H9 (cell line): ENCODE results near the gene LRRC3C. TPM values are rescaled to one million over a fixed set of nuclear protein-coding genes. Genes with fewer than 3 reads are reported as not detected.
A peak's percentile ranks its signal among the peaks of the same experiment; 100 is the strongest.

Source experiments
- DNase-seq: peaks from one replicate; pipeline ENCODE4 v3.0.0-alpha.2; 2017
- H2AFZ ChIP-seq: one replicate; pipeline ENCODE4 v1.6.1; 2013; ENCODE audit warnings: mild to moderate bottlenecking, low read length, control low read depth, moderate library complexity
- H2AK5ac ChIP-seq: 2 replicates; pipeline ENCODE4 v1.6.1; 2013; ENCODE audit warnings: low read length, control low read depth, mixed read lengths; ENCODE audit not compliant: insufficient read length
- H2BK120ac ChIP-seq: one replicate; pipeline ENCODE4 v1.6.1; 2013; ENCODE audit warnings: low read depth, mild to moderate bottlenecking, low read length, control low read depth, inconsistent platforms; ENCODE audit not compliant: poor library complexity, severe bottlenecking
- H2BK12ac ChIP-seq: 2 replicates; pipeline ENCODE4 v1.6.1; 2013; ENCODE audit warnings: low read length, control low read depth, mixed read lengths, low read depth; ENCODE audit not compliant: insufficient read length
- H2BK15ac ChIP-seq: 2 replicates; pipeline ENCODE4 v1.6.1; 2013; ENCODE audit warnings: low read depth, low read length, control low read depth
- H2BK20ac ChIP-seq: one replicate; pipeline ENCODE4 v1.6.1; 2013; ENCODE audit warnings: low read depth, mild to moderate bottlenecking, low read length, control low read depth, inconsistent platforms; ENCODE audit not compliant: poor library complexity, severe bottlenecking
- H2BK5ac ChIP-seq: 2 replicates; pipeline ENCODE4 v1.6.1; 2013; ENCODE audit warnings: low read length, control low read depth, mixed read lengths; ENCODE audit not compliant: insufficient read length
- H3K14ac ChIP-seq: 2 replicates; pipeline ENCODE4 v1.6.1; 2013; ENCODE audit warnings: low read length, control low read depth; ENCODE audit not compliant: insufficient read depth
- H3K18ac ChIP-seq: 2 replicates; pipeline ENCODE4 v1.6.1; 2013; ENCODE audit warnings: low read depth, mild to moderate bottlenecking, mixed read lengths, low read length, control low read depth; ENCODE audit not compliant: insufficient read length
- H3K23ac ChIP-seq: 2 replicates; pipeline ENCODE4 v1.6.1; 2013; ENCODE audit warnings: low read length, control low read depth, mixed read lengths, low read depth; ENCODE audit not compliant: insufficient read length
- H3K23me2 ChIP-seq: 2 replicates; pipeline ENCODE4 v1.6.1; 2013; ENCODE audit warnings: low read depth, mild to moderate bottlenecking, mixed read lengths, low read length, control low read depth; ENCODE audit not compliant: insufficient read length, poor library complexity, severe bottlenecking
- H3K27ac ChIP-seq: 2 replicates; pipeline ENCODE4 v1.5.1; 2013; ENCODE audit warnings: low read length, control low read depth, mixed read lengths, low read depth; ENCODE audit not compliant: insufficient read length
- H3K27me3 ChIP-seq: 2 replicates; pipeline ENCODE4 v1.6.1; 2013; ENCODE audit warnings: low read length, control low read depth, inconsistent platforms; ENCODE audit not compliant: insufficient read depth
- H3K4ac ChIP-seq: 2 replicates; pipeline ENCODE4 v1.6.1; 2013; ENCODE audit warnings: low read depth, mild to moderate bottlenecking, control low read depth, inconsistent platforms, low read length, moderate library complexity
- H3K4me1 ChIP-seq: 2 replicates; pipeline ENCODE4 v1.6.1; 2013; ENCODE audit warnings: low read length, control low read depth, inconsistent platforms; ENCODE audit not compliant: insufficient read depth
- H3K4me2 ChIP-seq: 2 replicates; pipeline ENCODE4 v1.6.1; 2013; ENCODE audit warnings: low read length, control low read depth, mixed read lengths; ENCODE audit not compliant: insufficient read length, insufficient read depth
- H3K56ac ChIP-seq: 2 replicates; pipeline ENCODE4 v1.6.1; 2013; ENCODE audit warnings: low read depth, mild to moderate bottlenecking, mixed read lengths, low read length, control low read depth; ENCODE audit not compliant: insufficient read length
- H3K79me1 ChIP-seq: 2 replicates; pipeline ENCODE4 v1.6.1; 2013; ENCODE audit warnings: low read depth, mild to moderate bottlenecking, moderate library complexity, low read length, control low read depth, inconsistent platforms; ENCODE audit not compliant: insufficient read depth, poor library complexity, severe bottlenecking
- H3K79me2 ChIP-seq: 2 replicates; pipeline ENCODE4 v1.6.1; 2013; ENCODE audit warnings: low read length, control low read depth, inconsistent platforms; ENCODE audit not compliant: insufficient read depth
- H3K9ac ChIP-seq: 2 replicates; pipeline ENCODE4 v1.6.1; 2013; ENCODE audit warnings: low read length, control low read depth, mixed read lengths; ENCODE audit not compliant: insufficient read length; ENCODE audit errors: extremely low read depth
- H3K9me3 ChIP-seq: one replicate; pipeline ENCODE4 v1.6.1; 2013; ENCODE audit warnings: low read depth, low read length, inconsistent platforms; ENCODE audit not compliant: control insufficient read depth
- H3T11ph ChIP-seq: one replicate; pipeline ENCODE4 v1.6.1; 2013; ENCODE audit warnings: mild to moderate bottlenecking, low read length, control low read depth, inconsistent platforms
- H4K20me1 ChIP-seq: one replicate; pipeline ENCODE4 v1.6.1; 2013; ENCODE audit not compliant: control insufficient read depth, insufficient read length, insufficient read depth
- H4K5ac ChIP-seq: 2 replicates; pipeline ENCODE4 v1.6.1; 2013; ENCODE audit warnings: low read depth, mild to moderate bottlenecking, mixed read lengths, low read length, control low read depth; ENCODE audit not compliant: insufficient read length
- H4K8ac ChIP-seq: replicated peaks from 2 replicates; pipeline ENCODE4 v1.6.1; 2013; ENCODE audit warnings: low read length, control low read depth, mixed read lengths, low read depth; ENCODE audit not compliant: insufficient read length
- H4K91ac ChIP-seq: 2 replicates; pipeline ENCODE4 v1.6.1; 2013; ENCODE audit warnings: low read depth, mild to moderate bottlenecking, moderate library complexity, mixed read lengths, low read length, control low read depth; ENCODE audit not compliant: insufficient read length
- H3K27ac Mint-ChIP-seq, 3 experiments: 2 replicates in 2 of 3; 3 replicates in 1 of 3; pipeline ENCODE4 v1.8.0; 2020 to 2021; ENCODE audit warnings: mixed read lengths in 3 of 3, mild to moderate bottlenecking in 1 of 3, moderate library complexity in 1 of 3
- H3K27me3 Mint-ChIP-seq: 2 replicates; pipeline ENCODE4 v1.8.0; 2021; ENCODE audit warnings: low read depth, mild to moderate bottlenecking, moderate library complexity, mixed read lengths
- H3K36me3 Mint-ChIP-seq, 3 experiments: 2 replicates in 2 of 3; 3 replicates in 1 of 3; pipeline ENCODE4 v1.8.0; 2020 to 2021; ENCODE audit warnings: low read depth in 3 of 3, mixed read lengths in 3 of 3; ENCODE audit not compliant: insufficient read depth in 1 of 3
- H3K4me1 Mint-ChIP-seq, 2 experiments: 2 replicates each; pipeline ENCODE4 v1.8.0; 2020; ENCODE audit warnings: mixed read lengths in 2 of 2
- H3K4me3 Mint-ChIP-seq, 2 experiments: 2 replicates in 1 of 2; 3 replicates in 1 of 2; pipeline ENCODE4 v1.8.0; 2020 to 2021; ENCODE audit warnings: mild to moderate bottlenecking in 2 of 2, mixed read lengths in 2 of 2, moderate library complexity in 1 of 2
- H3K9me3 Mint-ChIP-seq, 2 experiments: 2 replicates in 1 of 2; 3 replicates in 1 of 2; pipeline ENCODE4 v1.8.0; 2020; ENCODE audit warnings: mild to moderate bottlenecking in 2 of 2, mixed read lengths in 2 of 2, moderate library complexity in 1 of 2
- whole genome bisulfite sequencing: extraction: QIAGEN DNeasy Blood & Tissue Kit; methylation state at CpG from one replicate; pipeline ENCODE4 v1.1.7; 2013; ENCODE audit warnings: missing lambda C conversion rate, low lambda C conversion rate, mixed read lengths; ENCODE audit not compliant: insufficient read length; ENCODE audit errors: extremely low coverage; 5-methylcytosine and 5-hydroxymethylcytosine counted together
- total RNA-seq: library from RNA; stranded (reverse); gene quantifications from 2 replicates; pipeline ENCODE4 v1.2.1, GENCODE V29; 2021
- TF ChIP-seq, protein P1 (sequence below): fragments of 200-600 bp; sonication (generic); conservative IDR thresholded peaks from 3 replicates; pipeline ENCODE4 v1.8.0; 2021; ENCODE audit warnings: antibody characterized with exemption, mild to moderate bottlenecking

The LRRC3C gene
- total RNA-seq, 1 experiment from 2014 or later, result not detected

DNA sequence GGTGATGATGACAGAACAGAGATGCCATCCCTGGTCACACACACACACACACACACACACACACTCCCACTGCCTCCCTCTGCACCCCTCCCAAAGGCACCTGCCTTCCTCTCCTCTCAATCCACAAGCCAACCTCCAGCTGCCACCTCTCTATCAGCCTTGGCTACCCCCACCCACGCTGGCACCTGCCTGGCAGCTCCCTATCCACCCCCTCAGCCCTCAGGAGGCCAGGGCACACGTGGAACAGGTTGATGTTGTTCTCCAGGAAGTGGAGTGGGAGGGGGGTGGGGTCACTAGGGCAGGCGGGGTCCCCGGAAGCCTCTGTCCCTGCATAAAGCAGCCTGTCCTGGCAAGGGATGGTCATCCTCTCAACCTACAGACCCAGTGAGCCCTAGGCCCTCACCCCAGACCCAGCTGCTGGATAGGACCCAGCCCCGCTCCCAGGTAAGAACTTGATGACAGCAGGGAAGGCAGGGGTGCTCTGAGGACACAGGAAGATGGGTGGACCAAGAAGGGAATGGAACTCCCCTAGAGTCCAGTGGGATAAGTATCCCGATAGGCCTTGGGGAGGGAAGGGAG is 35.2 kb downstream of the LRRC3C start, which contains the start of gene GSDMA:
TSS of gene GSDMA (plus strand) at position 363 of the 579 bp plus-strand sequence. CDS start 2,684 bp downstream, outside the sequence.
- Histone ChIP-seq H2BK20ac (no peak within 1 kb of the TSS), H3K23ac (no peak within 1 kb of the TSS), H3K27ac (no peak within 1 kb of the TSS), H2BK120ac (no peak within 1 kb of the TSS), H3T11ph (no peak within 1 kb of the TSS), H2BK12ac (no peak within 1 kb of the TSS), H3K4me1 (peaks cover 2% of the 10 kb centered on the region; the same call in 1 of the 2 replicates), H2AFZ (no peak within 1 kb of the TSS), H3K79me2 (no peaks in the 10 kb centered on the region), H4K20me1 (no peaks in the 10 kb centered on the region), H3K4me2 (no peak within 1 kb of the TSS), H3K56ac (no peak within 1 kb of the TSS), H4K91ac (no peak within 1 kb of the TSS), H3K9ac (no peak within 1 kb of the TSS), H4K8ac (no peak within 1 kb of the TSS), H2AK5ac (no peak within 1 kb of the TSS), H2BK15ac (no peak within 1 kb of the TSS), H3K79me1 (no peaks in the 10 kb centered on the region), H3K27me3 (no peaks in the 10 kb centered on the region; the same call in 1 of the 2 replicates), H3K14ac (no peak within 1 kb of the TSS), H3K23me2 (no peaks in the 10 kb centered on the region), H2BK5ac (no peak within 1 kb of the TSS), H3K9me3 (no peaks in the 10 kb centered on the region), H3K18ac (no peak within 1 kb of the TSS), H4K5ac (no peak within 1 kb of the TSS), H3K4ac (no peak within 1 kb of the TSS)
- Mint-ChIP-seq H3K9me3 (no peaks in the 10 kb centered on the region), H3K4me3 (no peak within 1 kb of the TSS; a peak in 1 of 5 replicates), H3K36me3 (no peaks in the 10 kb centered on the region), H3K4me1 (peaks cover 7 to 14% of the 10 kb centered on the region in 2 experiments; a peak in 3 of 4 replicates), H3K27ac (peak within 1 kb of the TSS in 1 of 3 experiments; percentile 31; a peak in 1 of 7 replicates), H3K27me3 (peaks cover 15% of the 10 kb centered on the region)
- DNase-seq, result no peak
- TF ChIP-seq, protein P1, sequence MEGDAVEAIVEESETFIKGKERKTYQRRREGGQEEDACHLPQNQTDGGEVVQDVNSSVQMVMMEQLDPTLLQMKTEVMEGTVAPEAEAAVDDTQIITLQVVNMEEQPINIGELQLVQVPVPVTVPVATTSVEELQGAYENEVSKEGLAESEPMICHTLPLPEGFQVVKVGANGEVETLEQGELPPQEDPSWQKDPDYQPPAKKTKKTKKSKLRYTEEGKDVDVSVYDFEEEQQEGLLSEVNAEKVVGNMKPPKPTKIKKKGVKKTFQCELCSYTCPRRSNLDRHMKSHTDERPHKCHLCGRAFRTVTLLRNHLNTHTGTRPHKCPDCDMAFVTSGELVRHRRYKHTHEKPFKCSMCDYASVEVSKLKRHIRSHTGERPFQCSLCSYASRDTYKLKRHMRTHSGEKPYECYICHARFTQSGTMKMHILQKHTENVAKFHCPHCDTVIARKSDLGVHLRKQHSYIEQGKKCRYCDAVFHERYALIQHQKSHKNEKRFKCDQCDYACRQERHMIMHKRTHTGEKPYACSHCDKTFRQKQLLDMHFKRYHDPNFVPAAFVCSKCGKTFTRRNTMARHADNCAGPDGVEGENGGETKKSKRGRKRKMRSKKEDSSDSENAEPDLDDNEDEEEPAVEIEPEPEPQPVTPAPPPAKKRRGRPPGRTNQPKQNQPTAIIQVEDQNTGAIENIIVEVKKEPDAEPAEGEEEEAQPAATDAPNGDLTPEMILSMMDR, result no peak
- WGBS, result no CpG with 5 or more reads among the region's 6 CpGs
